Stimulated activated CD4-positive, alpha-beta T cell treated with anti-CD3 and anti-CD28 coated beads, Interleukin-4, amount 100 ng/mL, for 4 hours (primary cell): Measurements from ENCODE around the gene CCDC126.
"Not testable (repeated sequence)": the region's sequence is repeated elsewhere in the genome, so short reads cannot be mapped to it uniquely, and the experiment has no call there.

Experiments used
- DNase-seq, 2 experiments: peaks; one replicate each; pipeline ENCODE4 v3.0.0-alpha.2; 2020

The CCDC126 gene

DNA sequence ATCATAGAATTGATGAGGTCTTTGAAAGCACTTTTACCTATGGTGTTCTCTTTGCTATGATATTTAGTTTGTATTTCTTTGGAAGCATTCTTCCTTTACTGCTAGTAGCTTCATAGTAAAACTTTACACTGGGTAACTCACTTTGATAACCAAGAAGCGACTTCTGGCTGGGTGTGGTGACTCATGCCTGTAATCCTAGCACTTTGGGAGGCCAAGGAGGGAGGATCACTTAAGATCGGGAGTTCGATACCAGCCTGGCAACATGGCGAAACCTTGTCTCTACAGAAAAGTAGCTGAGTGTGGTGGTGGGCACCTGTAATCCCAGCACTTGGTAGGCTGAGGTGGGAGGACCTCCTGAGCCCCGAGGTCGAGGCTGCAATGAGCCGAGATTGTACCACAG lies 36.2 kb downstream of the CCDC126 start:
- no peak for DNase-seq

DNA sequence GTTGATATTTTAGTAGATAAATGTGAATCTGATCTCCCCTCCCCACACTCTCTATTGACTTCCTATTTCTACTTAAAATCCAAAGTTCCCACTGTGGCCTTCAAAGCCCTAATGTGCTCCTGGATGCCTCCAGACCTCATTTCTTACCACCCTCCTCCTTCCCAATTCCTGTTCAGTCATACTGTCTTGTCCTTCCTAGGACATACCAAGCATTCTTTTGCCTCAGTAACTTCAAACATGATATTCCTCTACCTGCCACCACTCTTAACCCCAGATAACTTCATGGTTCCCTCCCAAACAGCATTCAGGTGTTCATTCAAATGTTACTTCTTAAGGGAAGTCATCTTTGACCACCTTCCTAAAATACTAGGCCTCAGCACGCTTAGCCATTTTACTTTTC lies 48.6 kb downstream of the CCDC126 start:
- no peak for DNase-seq

DNA sequence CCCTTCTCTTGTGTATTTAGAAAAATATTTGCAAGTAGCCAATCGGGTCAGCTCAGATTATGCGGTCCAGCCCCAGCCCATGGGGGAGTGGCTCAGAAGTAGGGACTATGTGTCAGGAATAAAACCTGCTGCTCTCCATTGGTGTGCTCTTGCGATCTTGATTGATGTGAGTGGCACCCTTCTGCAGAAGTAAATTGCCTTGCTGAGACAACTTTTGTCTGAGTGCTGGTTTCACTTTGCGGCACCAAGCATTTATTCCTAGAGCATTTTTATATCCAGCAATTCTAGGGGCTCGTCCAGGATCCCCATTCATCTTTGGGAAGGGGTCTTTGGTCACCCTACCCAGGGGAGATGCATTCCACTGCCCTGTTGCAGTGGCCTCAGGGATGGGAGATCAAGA lies 56.8 kb downstream of the CCDC126 start:
- DNase-seq, result no peak

DNA sequence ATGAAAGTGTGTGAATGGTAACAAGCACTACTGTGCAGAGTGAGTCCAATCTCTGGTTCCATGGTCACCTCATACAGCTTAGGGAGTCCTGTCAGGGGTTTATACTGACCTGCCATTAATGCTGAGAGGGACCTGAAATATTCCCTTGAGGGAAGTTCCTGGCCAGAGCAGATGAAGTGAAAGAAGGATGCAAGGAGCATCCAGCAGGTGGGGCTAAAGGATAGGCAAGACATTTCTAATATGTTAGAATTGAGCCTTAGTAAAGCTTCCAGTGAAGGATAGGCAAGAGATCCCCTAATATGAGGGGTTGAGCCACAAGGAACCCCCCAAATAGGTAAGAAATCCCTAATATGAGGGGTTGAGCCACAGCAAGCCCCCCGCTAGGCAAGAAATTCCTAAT lies 57.3 kb downstream of the CCDC126 start:
- no peak for DNase-seq

DNA sequence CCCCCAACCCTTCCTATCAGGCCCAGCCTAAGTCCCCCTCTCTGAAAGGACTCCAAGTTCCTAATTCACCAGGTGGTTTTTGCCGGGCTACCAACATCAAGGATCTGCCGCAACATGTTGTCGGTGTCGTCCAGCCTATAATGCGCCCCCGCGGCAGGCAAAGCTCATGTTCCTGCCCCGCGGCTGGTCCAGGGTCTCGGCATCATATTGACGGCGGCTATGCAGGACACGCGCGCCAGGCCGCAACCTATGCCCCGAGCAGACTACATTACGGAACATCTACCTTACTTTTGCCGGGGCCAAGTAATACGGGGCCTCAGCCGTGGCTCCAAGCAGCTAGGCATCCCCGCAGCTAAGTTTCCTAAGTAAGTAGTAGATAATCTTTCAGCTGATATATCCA lies 58.3 kb downstream of the CCDC126 start:
- DNase-seq, result no peak

DNA sequence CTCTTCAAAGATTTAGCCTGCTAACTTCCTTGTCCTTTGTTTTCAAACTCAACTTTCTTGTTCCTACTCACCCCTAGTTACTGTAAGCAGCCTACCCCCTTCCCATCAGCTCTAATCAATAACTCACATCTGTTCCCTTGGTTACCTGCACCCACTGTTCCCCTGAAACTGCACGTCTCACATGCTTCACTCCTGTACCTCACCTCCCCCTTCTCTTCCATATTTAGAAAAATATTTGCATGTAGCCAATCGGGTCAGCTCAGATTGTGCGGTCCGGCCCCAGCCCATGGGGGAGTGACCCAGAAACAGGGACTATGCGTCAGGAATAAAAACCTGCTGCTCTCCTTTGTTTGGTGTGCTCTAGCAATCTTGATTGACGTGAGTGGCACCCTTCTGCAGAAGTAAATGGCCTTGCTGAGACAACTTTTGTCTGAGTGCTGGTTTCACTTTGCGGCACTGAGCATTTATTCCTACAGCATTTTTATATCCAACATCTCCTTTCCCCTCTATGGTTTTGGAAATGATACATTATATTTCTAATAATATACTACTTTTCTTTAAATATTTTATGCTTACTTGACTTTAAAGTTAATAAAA lies 61.7 kb downstream of the CCDC126 start:
- DNase-seq, result no peak

DNA sequence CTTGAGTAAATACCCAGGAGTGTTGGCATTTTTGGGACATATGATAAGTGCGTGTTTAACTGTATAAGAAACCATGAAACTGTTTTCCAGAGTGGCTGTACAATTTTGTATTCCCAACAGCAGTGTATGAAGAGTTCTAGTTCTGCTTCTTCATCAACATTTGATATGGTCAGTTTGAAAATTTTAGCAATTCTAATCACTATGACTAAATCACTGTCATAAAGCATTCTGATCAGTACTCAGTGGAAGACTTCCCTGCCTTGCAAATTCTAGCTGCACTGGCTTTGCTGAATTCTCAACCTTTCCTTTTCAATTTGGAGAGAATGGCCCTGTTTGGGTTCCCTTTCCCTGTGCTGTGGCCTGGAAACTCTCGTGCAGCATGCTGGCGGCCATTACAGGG lies 64.2 kb downstream of the CCDC126 start:
- DNase-seq, result no peak

DNA sequence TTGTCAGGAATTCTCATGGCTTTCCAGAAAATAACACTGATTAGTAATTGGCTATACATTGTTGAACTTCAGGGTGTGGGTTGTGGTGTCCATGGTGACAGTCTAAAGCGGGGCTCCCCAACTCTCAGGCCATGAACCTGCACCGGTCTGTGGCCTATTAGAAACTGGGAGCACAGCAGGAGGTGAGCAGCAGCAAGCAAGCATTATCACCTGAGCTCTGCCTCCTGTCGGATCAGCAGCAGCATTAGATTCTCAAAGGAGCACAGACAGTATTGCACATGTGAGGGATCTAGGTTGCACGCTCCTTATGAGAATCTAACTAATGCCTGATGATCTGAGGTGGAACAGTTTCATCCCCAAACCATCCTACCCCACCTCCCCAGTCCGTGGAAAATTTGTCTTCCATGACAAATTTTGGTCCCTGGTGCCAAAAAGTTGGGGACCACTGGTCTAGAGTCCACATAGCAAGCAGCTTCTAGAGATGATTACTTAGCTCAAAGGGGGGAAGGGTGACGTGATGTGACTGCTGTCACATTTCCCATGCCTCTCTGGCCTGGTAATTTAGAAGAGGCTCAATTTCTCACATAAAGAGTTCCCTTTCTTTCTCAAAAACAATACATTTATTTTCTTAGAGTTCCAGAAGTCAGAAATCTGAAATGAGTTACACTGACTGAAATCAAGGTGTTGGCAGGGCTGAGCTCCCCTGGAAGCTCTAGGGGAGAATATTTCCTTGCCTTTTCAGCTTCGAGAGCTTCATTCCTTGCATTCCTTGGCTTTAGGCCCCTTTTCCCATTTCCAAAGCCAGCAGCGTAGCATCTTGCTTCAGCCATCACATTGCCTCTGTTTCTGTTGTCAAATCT lies 65.2 kb downstream of the CCDC126 start:
- DNase-seq, result no peak

DNA sequence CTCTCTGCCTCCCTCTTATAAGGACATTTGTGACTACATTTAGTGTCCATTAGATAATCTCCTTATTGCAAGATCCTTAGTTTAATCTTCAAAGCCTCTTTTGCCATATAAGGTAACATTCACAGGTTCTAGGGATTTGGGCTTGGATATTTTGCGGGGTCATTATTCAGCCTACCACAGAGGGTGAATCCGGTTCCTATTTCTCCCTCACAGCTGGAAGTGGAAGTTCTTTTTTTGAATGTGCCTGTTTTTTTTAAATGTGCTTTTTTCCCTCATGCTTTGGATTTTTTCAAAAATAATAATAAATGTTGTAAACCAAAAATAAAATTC lies 65.8 kb downstream of the CCDC126 start:
- no peak for DNase-seq

DNA sequence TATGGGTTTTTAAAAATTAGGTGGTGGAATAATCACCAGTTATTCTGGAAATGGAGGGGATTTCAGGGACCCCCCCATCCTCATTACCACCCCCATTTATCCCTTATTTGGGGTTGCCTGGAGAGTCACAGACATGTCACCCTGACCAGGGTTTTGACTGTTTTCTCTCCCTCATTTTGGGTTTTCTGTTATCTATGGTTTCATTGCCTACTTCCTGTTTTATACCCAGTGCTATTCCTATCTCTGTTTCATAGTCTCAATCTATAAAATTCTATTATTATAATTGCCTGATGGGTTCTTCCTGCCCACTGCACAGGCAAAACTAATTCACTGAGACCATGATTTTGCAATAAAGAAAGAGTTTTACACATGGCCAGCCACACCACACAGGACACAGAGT lies 66.9 kb downstream of the CCDC126 start:
- no peak for DNase-seq

DNA sequence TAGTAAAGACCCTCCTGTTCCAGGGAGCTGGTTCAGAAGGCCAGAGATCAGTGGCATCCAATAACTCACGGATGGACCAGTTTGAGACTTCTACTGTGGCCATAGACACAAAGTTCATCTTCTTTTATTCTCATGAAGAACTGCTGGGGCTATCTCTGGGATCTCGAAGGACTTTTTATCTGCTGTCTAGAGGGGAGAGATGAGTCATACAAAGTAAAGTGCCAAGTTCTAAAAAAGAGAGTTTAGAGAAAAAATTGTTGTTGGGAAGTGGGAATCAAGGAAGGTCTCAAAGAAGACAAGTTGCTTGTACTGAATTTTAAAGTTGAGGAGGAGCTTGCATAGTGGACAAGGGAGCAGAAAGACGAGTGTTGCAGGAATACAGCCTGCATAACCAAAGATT lies 74.9 kb downstream of the CCDC126 start:
- DNase-seq, result no peak

DNA sequence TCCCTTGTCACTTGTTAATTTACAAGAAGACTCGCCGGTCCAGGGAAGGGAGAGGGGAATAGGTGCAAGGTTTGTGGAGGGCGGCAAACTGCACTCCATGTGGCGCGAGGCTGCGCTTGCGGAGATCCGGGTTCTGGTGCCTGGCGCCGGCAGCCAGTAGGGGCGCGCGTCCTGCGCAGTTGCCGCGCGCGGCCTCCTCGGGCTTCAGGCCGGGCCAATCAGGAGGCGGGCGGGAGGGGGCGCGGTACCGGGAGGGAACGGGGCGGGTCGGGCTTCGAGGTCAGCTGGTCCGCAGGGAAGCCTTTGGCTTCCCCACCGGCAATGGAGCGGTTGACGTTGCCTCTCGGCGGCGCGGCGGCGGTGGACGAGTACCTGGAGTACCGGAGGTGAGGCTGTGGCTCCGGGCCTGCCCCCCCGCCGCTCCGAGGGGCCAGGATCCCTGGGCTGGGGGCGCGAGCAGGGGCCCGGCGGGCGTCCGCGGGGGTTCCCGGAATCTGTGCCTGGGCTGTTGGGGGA lies 82.8 kb downstream of the CCDC126 start, which contains the start of gene FAM221A:
FAM221A (plus strand) TSS at position 302 of the 516 bp plus-strand sequence; CDS start at position 322, 20 bp downstream.
- DNase-seq, result peak; percentile 75 to 84

DNA sequence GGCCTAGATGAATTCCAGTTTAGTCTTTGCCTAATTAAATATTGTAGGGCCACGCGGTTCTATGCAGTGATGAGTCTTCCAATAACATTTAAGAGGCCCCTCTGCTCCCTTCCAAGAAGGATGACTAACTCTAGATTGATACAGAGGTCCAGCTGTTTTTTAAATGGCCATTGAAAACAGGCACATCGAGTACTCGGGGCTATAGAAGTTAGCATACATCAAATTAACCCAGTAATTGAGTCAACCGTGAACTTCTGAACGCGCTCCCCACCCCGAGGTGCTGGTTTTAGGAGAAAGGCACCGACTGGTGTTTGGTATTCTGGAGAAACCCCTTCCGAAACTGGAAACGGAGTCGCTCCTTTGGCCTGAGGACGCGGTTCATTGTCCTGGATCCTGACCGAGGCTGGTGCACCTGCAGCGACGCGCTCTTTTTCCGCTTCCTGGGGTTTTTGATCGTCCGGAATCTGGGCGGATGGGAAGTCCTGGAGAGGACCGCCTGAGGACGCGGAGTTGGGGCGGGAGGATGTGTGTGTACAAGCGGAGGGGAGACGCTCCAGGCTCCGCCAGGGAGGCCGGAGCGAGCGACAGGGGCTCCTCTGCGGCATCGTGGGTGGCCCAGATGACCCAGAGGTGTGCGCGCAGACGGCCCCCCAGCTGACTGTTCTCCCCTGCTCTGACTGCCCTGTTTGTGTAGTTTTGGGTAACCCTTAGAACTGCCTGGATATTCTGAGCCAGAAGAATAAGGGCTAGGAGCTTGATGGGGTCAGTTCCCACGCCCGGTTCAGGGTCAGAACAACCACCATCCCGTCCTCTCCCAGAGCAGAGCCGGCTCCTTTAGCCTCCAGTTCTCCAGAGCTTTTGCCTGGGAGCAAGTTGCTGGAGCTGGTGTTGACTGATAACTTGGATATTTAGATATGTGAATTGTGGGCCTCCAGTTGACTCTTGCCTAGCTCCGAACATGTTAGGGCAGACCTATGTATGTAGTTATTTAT lies 83.5 kb downstream of the CCDC126 start:
- peak; percentile 21 to 38 for DNase-seq

DNA sequence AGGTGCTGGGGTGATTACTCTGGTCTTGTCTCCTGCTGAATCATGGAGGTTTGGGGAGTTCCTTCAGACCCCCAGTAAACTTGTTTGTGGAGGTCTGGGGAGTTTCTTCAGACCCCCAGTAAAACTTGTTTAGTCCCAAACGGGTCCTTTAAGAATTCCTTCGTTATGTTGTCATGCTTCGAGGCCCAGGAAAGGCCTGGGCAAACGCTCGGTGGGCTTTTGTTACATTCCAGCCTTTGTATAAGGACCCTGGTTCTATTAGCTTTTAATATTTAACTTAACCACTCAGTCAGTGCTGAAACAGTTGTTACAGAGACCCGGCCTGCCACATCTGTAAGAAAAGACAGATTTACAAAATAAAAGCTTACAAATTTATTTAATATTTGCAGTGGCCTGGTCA lies 86.9 kb downstream of the CCDC126 start:
- DNase-seq, result not testable (repeated sequence)

DNA sequence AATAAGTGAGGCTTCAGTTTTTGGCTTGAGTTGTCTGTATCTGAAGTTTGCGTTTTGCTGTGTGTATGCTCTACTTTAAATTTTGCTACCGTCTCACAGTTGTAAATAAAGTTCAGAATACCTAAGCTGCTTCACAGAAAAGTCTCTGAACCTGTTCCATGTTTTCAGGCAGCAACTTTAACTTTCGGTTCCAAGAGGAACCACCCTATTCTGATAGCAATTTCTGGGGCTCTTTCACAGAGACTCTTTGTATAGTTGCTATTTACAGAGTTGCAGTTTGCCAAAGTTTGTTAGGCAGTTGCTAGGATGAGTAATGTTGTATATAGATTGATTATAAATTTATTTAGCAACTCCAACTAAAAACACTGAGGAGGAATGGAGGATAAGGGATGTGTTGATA lies 88.5 kb downstream of the CCDC126 start:
- no peak for DNase-seq

DNA sequence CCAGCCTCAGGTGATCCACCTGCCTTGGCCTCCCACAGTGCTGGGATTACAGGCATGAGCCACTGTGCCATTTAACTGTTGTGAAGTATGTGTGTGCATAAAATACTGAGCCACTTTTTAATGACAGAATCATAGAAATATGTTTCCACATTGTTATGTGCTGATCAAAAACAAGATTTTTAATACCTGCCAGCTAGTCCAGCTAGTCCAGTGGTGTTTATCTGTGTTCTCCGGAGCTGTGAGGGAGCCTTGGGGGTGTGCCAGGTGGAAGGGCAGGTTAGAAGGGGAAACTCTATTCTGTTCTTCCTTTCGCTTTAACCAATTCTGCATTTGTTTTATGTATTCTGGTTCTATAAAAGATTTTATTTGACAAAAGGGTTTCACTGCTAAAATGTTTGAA lies 89.8 kb downstream of the CCDC126 start:
- no peak for DNase-seq

DNA sequence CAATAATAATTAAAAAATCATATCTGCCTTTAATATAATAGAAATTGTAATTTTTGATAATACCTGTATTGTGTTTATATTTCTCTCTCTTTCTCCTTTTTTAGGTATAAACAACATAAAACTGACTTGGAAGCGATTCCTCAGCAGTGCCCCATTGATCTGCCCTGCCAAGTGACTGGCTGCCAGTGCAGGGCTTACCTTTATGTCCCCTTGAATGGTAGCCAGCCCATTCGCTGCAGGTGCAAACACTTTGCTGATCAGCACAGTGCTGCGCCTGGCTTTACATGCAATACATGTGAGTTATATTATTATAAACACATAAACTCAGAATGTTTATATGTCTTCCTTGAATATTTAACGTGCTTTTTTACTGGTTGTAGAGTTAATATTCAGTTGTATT lies 92.0 kb downstream of the CCDC126 start:
- DNase-seq, result no peak

DNA sequence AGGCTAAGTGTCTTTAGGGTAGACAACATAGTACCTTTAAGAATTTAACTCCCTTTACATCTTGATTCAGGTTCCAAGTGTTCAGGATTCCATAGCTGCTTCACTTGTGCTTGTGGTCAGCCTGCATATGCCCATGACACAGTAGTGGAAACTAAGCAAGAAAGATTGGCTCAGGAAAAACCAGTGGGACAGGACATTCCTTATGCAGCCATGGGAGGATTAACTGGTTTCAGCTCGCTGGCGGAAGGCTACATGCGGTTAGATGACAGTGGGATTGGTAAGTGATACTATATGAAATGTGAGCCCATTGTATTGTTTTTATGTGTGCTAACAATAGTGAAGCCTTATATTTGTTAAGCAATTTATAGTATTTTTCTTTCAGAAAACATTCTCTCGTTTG lies 94.1 kb downstream of the CCDC126 start:
- DNase-seq, result no peak

DNA sequence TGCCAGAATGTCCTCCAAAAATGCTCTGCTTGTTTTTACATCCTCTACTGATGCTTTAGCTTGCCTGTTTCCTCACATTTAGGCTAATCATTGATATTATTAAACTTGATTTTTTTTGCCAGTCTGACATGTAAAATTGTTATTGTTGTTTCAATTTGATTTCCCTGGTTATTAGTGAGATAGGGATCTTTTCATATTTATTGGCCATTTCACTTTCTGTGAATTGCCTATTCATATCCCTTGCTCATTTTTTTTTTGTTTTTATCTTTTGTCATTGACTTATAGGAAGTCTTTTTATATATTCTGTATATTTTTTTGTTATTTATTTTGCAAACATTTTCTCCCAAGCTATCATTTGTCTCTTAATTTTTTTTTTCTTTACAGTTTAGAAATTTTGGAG lies 96.0 kb downstream of the CCDC126 start:
- DNase-seq, result no peak
